GM23248 (cell line): ENCODE results near the gene CAMK2D.

ENCODE experiments used
- EZH2 ChIP-seq: fragments of 200-600 bp; sonication (generic); IDR thresholded peaks from 2 replicates; pipeline ENCODE4 v1.6.1; 2018; ENCODE audit warnings: antibody characterized with exemption, mild to moderate bottlenecking; ENCODE audit not compliant: insufficient read depth, poor library complexity, severe bottlenecking
- EZH2phosphoT487 ChIP-seq: fragments of 200-600 bp; sonication (generic); IDR thresholded peaks from 2 replicates; pipeline ENCODE4 v1.6.1; 2018; ENCODE audit warnings: antibody characterized with exemption, moderate library complexity, mild to moderate bottlenecking, low read depth; ENCODE audit not compliant: insufficient read depth

GRCh38 chr4:113689394-113689793 lies 72.1 kb downstream of the CAMK2D start:
- TF ChIP-seq EZH2, result no peak
- TF ChIP-seq EZH2phosphoT487, result no peak
